HG03342 (cell line): ENCODE data around the gene PIEZO1.
"Not testable (repeated sequence)": the region's sequence is repeated elsewhere in the genome, so short reads cannot be mapped to it uniquely, and the experiment has no call there.

ENCODE experiments used
- ATAC-seq: cut with Tn5 transposase; IDR thresholded peaks from one replicate; pipeline ENCODE4 v1.9.1; 2021; ENCODE audit warnings: mild to moderate bottlenecking, moderate library complexity; ENCODE audit not compliant: unreplicated experiment

PIEZO1 gene

DNA sequence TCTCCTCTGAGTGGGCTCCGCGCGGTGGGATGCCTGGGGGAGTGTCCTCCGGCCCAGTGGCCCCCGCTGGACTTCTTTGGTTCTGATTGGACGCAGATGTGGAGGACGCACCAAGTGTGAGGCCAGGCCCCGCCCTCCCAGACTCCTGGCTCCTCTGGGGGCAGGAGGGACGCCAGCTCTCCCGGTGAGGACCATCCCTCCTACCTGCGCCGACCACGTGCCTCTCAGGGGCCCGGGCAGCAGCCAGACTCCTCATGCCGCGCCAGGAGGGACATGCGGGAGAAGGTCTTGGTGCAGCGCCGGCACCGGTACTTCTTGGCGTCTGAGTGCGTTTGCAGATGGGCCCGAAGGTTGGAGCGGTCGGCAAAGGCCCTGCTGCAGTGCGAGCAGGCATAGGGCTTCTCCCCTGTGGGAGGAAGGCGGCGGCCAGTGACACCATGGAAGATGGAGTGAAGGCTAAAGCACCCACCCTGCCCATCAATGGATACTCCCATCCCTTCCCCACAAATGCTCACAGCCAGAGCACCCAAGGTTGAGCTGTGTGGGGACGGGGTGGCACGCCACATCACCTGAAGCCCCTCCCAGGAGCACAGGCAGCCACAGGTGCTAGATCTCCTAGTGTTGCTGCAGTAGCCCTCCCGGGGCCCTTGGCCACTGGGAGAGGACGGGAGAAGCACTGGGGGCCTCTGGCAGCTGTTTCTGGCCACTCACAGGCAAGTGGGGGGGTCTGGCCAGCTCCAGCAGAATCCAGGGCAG is 106.6 kb downstream of the PIEZO1 start:
- no peak for ATAC-seq

DNA sequence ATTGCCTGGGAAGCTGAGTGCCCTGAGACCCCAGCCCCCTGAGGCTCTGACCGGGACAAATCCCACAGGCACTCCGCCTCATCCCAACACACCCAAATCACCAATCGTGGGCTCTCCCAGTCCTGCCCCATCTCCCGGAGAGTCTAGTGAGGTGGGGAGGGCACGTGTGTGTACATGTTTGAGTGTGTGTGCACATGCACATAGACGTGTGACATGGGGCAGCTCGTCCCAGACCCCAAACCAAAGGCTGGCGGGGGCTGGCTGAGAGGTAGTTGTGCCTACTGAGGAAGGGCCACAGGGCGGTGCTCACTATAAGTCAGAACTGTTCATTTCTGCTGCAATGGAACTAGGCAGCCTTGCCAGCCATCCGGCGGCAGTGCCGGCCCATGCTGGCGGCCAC is 107.3 kb downstream of the PIEZO1 start:
- ATAC-seq, result no peak

DNA sequence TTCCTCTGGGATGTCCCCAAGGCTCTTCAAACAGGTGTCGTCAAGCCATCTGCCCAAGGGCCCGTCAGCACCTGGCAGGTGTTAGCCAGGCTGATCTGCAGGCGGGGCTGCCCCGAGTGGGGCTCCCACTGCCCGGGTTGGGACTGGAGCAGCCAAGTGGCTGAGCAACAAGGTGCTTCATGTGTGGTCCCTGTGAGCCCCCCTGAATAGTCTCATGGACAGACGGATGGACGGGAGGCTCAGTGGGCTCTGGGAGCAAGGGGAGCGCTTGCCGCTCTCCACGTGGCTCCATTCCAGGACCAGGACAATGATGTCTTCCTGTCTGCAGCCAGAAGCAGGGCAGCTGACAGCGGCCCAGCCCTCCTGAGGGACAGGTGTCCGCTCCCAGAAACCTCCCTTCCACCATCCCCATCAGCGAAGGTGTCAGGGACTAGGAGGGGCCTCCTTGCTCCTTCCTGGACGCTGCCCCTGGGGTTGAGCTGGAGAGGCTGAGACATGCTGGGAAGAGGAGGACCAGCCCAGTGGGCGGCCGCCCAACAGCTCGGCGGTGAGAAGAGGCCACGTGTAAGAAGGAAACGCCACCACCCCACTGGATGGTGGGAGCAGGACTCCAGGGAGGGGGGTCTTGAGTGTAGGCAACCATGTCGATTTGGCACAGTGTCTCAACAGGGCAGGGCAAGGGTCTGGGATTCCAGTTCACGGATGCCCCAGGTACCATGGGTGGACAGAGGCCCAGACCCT is 108.3 kb downstream of the PIEZO1 start:
- ATAC-seq, result no peak

DNA sequence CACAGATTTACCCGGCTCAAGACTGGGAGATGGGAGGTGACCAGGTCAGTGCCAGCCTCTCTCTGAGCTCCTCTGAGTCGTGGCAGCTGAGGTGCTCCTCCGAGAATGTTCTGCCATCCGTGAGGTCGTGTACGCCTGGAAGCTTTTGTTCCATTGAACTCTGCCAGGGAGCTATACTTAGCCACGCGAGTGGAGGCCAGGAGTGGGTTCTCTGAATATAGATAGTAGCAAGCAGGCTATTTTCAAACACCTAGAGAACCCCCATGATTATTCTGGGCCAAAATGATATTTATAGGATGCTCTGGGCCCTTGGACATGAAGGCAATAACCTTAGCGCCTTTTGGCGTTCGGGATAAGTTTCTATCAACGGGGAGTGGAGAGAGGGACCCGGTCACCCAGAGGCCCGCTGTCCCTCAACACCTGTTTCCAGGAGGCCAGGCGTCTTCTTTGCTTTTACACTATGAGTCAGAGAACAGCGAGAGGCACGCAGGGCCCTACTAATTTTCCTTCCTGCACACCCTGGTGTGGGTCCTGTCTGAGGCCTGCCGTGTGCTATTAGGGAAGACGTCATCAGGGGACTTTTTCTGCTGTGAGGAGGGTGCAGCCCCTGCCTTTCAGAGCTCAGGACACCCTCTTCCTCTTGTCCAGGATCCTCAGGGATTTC is 111.2 kb downstream of the PIEZO1 start:
- ATAC-seq, result no peak

DNA sequence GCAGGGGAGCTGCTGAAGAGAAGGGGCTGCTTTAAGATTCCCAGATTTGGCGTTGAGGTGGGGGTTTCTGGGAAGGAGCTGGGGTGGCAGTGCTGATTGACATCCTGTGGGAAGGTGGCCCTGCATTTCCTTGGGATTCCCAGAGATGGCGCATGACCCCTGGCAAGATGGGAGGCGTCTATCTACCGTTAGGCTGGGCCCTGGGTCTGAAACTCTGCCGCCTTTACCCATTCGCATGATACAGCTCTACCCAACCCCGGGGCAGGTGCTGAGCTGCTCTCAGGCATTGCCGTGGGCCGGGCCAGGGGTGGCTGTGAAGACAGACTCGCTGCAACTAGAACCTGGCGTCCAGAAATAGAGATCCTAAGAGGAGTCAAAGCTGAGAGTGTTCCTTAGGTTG is 112.2 kb downstream of the PIEZO1 start:
- ATAC-seq, result no peak

DNA sequence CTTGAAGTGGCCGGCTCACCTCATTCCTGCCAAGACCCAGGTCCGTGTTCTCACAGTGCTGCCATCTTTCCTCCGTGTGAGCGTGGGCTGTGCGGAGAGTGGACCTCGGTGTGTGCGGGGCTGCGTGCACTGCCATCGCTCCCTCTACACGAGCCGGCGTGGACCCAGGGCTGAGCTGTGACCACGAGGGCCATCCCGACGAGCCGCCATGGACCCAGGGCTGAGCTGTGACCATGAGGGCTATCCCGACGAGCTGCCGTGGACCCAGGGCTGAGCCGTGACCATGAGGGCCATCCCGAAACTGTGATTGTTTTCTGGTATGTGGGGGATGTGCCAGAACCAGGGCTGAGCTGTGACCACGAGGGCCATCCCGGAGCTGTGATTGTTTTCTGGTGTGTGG is 113.2 kb downstream of the PIEZO1 start:
- ATAC-seq, result no peak

DNA sequence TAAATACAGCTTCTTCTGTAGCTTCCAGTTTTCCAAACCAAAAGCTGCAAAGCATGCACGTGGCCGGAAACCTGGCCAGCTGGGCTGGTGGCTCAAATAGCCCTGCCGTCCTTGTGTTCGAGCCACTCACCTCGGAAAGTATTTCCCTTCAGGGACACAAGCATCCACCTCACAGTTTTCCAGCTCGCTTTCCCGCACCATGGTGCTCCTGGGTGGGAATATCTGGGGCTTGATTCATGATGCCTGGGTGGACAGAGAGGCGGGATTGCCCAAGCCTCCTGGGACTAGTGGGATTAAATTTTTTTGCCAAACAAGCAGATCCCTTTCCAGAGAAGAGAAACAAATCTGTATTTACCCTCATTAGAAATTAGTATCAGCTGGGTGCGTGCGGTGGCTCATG is 115.0 kb downstream of the PIEZO1 start:
- ATAC-seq, result no peak

DNA sequence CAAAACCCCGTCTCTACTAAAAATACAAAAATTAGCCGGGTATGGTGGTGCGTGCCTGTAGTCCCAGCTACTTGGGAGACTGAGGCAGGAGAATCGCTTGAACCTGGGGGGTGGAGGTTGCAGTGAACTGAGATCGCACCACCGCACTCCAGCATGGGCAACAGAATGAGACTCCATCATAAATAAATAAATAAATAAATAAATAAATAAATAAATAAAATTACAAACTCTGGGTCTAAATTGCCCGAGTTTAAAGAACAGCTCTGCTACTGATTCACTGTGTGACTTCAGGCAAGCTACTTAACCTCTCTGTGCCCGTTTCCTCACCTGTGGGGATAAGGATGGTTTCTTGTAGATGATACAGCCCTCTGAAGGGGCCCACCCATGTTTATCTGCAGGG is 115.5 kb downstream of the PIEZO1 start:
- ATAC-seq, result not testable (repeated sequence)

DNA sequence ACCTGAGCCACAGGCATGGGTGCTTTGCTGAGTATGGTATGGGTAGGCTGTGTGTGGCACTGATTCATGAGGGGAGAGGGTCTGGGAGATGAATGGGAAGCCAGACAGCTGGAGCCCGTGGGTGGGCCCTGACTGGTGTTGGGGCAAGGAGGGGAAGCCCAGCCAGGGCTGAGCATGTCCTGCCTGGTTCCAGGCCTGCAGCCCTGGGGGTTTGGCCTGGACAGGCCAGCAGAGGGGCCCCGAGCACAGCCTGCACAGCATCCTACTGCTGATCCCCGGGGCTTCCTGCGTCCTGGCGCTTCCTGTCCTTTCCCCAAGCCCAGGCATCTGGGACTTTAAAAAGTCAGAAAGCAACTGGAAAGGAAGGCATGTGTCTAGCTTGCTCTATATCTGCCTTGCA is 117.6 kb downstream of the PIEZO1 start:
- ATAC-seq, result no peak

DNA sequence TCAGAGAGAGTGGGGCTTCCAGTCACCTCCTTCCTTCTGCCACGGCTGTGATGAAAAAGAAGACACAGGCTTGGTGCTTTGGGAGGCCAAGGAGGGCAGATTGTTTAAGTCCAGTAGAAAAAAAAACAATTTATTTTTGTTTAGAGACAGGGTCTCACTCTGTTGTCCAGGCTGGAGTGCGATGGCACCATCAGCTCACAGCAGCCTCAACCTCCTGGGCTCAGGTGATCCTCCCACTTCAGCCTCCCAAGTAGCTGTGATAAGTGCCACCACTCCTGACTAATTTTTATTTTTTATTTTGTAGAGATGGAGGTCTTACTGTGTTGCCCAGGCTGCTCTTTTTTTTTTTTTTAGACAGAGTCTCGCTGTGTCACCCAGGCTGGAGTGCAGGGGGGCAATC is 119.5 kb downstream of the PIEZO1 start:
- no peak for ATAC-seq
